Measurements from ENCODE around the gene NOTCH3.

NOTCH3 gene

GRCh38 chr19:15196360-15197005, 4.3 kb downstream of the NOTCH3 start:
- FAIRE-seq (no peak), DNase-seq (ENCODE audit: low spot score) (no peak)

GRCh38 chr19:15195371-15196334, 5.1 kb downstream of the NOTCH3 start:
- DNase-seq (ENCODE audit: low spot score) (no peak), FAIRE-seq (no peak)

- DNase-seq (ENCODE audit: low spot score) (no peak), FAIRE-seq (no peak)
Measured at GRCh38 chr19:15194938-15195337, 5.9 kb downstream of the NOTCH3 start.

DNA sequence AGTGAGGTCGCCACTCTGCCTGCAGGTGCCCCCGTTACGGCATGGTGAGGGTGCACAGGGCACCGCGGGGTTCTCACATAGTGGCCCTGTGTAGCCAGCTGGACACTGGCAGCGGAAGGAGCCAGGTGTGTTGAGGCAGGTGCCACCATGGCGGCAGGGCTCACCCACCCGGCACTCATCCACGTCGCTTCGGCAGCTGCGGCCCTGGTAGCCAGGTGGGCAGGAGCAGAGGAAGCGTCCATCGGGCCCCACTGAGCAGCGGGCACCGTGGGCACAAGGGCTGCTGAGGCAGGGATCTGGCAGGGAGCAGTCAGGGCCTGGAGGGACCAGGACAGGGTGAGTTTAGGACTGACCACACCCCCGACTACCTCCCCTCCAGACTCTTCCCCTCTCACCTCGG, 8.8 kb downstream of the NOTCH3 start:
- FAIRE-seq (no peak), DNase-seq (ENCODE audit: low spot score) (no peak)

DNA sequence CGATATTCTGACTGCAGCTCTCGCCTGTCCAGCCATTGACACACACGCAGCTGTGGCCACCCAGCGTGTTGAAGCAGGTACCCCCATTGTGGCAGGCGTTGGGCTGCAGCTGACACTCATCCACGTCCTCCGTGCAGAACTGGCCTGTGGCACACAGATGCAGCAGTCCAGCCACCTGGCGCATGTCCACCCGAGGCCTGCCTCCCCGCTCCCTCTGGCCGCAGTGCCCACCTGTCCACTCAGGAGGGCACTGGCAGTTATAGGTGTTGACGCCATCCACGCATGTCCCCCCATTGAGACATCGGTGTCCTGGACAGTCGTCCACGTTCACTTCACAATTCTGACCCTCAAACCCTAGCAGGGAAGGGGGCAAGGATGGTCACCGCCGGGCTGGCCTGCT, 9.3 kb downstream of the NOTCH3 start:
- no peak for FAIRE-seq

DNA sequence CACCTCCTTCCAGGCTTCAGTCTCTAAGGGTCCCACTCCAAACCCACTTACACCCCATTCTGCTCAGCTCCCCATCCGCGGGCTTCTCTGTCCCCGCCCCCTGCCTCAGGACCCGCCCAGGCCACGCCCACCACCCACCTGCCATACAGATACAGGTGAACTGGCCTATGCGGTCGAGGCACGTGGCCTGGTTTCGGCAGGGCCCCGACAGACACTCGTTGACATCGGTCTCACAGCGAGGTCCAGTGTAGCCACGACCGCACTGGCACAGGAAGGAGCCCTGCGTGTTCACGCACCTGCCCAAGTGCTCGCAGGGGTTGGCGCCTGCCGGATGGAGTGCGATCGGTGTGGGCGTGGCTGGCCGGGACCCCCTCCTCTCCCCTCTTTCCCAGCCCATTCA, 11.9 kb downstream of the NOTCH3 start:
- FAIRE-seq (no peak), DNase-seq (ENCODE audit: low spot score) (no peak)

More for the DNA sequence above, 9.3 kb downstream of the NOTCH3 start:
- no peak for DNase-seq (ENCODE audit: low spot score)

GRCh38 chr19:15187026-15188007, 13.5 kb downstream of the NOTCH3 start:
- DNase-seq (ENCODE audit: low spot score) = no peak
- FAIRE-seq = no peak

- DNase-seq (ENCODE audit: low spot score) = no peak
- no peak for FAIRE-seq
Measured at GRCh38 chr19:15185188-15185587, 15.6 kb downstream of the NOTCH3 start.

- FAIRE-seq = no peak
- DNase-seq (ENCODE audit: low spot score) = no peak
Measured at GRCh38 chr19:15184776-15185175, 16.0 kb downstream of the NOTCH3 start.

- FAIRE-seq (no peak), DNase-seq (ENCODE audit: low spot score) (no peak)
Measured at GRCh38 chr19:15181394-15181793, 19.4 kb downstream of the NOTCH3 start.

DNA sequence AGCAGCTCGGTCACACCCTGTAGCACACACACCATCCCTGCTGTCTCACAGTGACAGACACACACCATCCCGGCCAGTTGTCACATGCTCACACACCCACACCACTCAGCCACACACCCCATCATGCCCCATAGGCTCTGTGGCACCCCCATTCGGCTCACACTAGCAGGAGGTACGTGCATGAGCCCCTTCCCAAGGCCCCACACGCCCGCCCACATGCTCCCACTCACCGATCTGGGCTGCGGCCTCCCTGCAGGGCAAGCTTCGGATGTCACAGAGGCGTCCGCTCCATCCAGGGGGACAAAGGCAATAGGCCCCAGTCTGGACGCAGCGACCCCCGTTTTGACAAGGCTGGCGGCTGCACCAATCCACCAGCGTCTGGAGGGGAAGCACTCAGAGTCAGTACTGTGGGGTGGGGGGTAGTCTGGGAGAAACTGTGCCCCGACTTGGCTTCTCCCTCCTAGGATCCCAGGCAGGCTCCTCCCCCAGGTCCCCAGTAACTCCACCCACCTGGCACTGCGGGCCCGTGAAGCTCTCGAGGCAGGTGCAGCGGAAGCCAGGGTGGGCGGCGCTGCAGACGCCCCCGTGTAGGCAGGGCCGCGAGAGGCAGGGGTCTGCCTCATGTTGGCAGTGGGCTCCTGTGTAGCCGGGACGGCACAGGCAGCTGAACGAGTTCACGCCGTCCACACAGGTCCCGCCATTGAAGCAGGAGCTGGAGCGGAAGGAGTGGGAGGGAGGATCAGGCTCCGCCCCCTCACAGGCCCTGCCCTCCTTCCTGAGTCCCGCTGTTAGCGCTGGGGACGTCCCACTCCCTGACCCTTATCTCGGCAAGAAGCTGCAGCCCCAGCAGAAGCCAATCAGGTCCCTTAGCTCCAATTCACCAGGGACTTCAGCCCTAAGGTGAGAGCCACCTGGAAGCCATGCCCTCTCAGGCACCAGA, 20.1 kb downstream of the NOTCH3 start:
- DNase-seq (ENCODE audit: low spot score) = no peak

GRCh38 chr19:15178629-15179308, 22.0 kb downstream of the NOTCH3 start:
- DNase-seq (ENCODE audit: low spot score) = no peak
- no peak for FAIRE-seq

More for the DNA sequence above, 20.1 kb downstream of the NOTCH3 start:
- no peak for FAIRE-seq

- DNase-seq (ENCODE audit: low spot score) (peak; percentile 58), FAIRE-seq (no peak)
Measured at GRCh38 chr19:15177269-15178116, 23.3 kb downstream of the NOTCH3 start.

DNA sequence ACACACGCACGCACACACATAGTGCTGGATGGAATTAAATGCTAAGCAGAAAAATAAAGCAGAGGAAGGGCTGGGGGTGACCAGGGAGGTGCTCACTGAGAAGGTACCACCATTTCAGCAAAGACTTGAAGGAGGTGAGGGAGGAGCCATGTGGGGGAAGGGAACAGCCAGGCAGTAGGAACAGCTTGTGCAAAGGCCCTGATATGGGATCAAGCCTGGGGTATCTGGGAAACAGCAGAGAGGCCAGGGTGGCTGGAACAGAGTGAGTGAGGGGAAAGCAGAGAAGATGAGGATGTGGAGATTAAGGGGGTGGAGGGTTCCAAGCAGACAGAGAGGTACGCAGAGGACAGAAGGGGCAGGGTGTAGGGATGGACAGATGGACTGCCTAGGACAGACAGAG, 25.2 kb downstream of the NOTCH3 start:
- FAIRE-seq (no peak), DNase-seq (ENCODE audit: low spot score) (no peak)

GRCh38 chr19:15173746-15174404, 26.9 kb downstream of the NOTCH3 start:
- DNase-seq (ENCODE audit: low spot score) = no peak
- no peak for FAIRE-seq

- no peak for DNase-seq (ENCODE audit: low spot score)
- no peak for FAIRE-seq
Measured at GRCh38 chr19:15170345-15170744, 30.4 kb downstream of the NOTCH3 start.

DNA sequence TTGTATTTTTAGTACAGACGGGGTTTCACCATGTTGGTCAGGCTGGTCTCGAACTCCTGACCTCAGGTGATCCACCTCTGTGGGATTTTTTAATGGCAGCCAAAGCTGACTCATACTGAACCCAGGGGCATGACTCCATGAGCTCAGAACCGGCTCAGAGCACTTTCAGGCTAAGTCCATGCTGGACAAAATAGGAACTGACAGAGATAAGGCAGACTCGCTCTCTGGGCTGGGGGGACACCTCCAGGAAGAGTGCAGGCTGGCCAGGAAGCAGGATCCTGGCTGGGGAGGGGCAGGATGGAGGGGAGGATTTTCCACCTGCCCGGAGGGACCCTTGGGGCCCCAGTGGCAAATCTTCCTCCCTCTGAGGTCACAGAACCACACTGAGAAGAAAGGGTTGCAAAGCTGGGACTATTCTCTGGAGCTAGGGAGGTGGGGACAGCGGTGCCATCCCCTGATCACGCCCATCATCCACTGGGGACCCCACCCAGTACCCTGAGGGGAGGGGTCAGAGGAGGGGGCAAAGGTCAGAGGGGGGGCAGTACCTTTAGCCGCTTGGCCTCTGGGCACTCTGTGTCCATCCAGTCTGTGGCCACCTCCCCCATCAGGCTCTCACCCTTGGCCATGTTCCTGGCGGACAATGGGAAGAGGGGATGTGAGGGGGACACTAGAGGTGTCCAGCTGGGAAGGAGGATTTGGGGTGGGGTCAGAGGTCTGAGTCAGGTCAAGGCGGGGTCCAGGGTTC, 31.1 kb downstream of the NOTCH3 start:
- DNase-seq (ENCODE audit: low spot score) = no peak
- FAIRE-seq = no peak

DNA sequence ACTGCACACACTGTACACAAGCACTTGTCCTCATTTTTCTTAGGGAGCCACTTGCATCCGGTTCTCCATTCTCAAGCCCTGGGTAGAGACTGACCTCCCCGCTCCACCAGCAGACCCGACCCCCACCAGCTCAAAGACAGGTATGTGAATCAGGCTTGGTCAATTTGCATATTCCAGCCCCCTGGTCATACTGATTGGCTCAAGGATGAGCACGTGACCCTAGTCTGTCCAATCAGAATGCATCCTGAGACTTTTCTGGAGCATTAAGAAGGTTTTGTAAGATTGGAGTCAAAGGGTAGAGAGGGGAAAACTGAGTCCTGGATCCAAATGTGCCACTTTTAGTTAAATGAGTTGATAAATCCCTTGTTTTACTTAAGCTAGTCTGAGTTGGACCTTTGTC, 34.1 kb downstream of the NOTCH3 start:
- no peak for DNase-seq (ENCODE audit: low spot score)
- FAIRE-seq = no peak

All from RCC 7860 (cell line).